Ishikawa (cell line): ENCODE data around the gene MED26.

ENCODE experiments used
- CEBPB ChIP-seq: IDR thresholded peaks from 2 replicates; pipeline ENCODE4 v1.6.1; 2012
- CREB1 ChIP-seq: IDR thresholded peaks from 2 replicates; pipeline ENCODE4 v1.6.1; 2012; ENCODE audit warnings: low read depth
- EGR1 ChIP-seq: IDR thresholded peaks from 2 replicates; pipeline ENCODE4 v1.6.1; 2012
- EP300 ChIP-seq: IDR thresholded peaks from 2 replicates; pipeline ENCODE4 v1.6.1; 2012; ENCODE audit warnings: borderline replicate concordance
- FOXM1 ChIP-seq: IDR thresholded peaks from 2 replicates; pipeline ENCODE4 v1.6.1; 2012; ENCODE audit warnings: low read depth, borderline replicate concordance
- MAX ChIP-seq: IDR thresholded peaks from 2 replicates; pipeline ENCODE4 v1.6.1; 2012
- NFIC ChIP-seq: IDR thresholded peaks from 2 replicates; pipeline ENCODE4 v1.6.1; 2012
- RAD21 ChIP-seq: IDR thresholded peaks from 2 replicates; pipeline ENCODE4 v1.6.1; 2012; ENCODE audit warnings: low read depth
- TAF1 ChIP-seq: IDR thresholded peaks from 2 replicates; pipeline ENCODE4 v1.6.1; 2012; ENCODE audit warnings: low read depth, mild to moderate bottlenecking
- TCF12 ChIP-seq: IDR thresholded peaks from 2 replicates; pipeline ENCODE4 v1.6.1; 2012; ENCODE audit warnings: low read depth
- TEAD4 ChIP-seq: IDR thresholded peaks from 2 replicates; pipeline ENCODE4 v1.6.1; 2012
- USF1 ChIP-seq: IDR thresholded peaks from 2 replicates; pipeline ENCODE4 v1.6.1; 2012
- YY1 ChIP-seq: IDR thresholded peaks from 2 replicates; pipeline ENCODE4 v1.6.1; 2012; ENCODE audit warnings: low read depth
- ZBTB7A ChIP-seq: IDR thresholded peaks from 2 replicates; pipeline ENCODE4 v1.6.1; 2012; ENCODE audit warnings: low read depth
- TF ChIP-seq, protein P1 (sequence below): IDR thresholded peaks from 2 replicates; pipeline ENCODE4 v1.6.1; 2012; ENCODE audit warnings: low read depth, mild to moderate bottlenecking

The MED26 gene

GRCh38 chr19:16645140-16645539 lies 17.1 kb upstream of the MED26 start:
- TF ChIP-seq EGR1 (no peak), USF1 (no peak), EP300 (no peak), TAF1 (no peak), ZBTB7A (no peak), FOXM1 (no peak), RAD21 (no peak), CREB1 (no peak), NFIC (no peak), YY1 (no peak), TCF12 (no peak), MAX (no peak), TEAD4 (no peak), CEBPB (no peak)

GRCh38 chr19:16641695-16642094 lies 13.7 kb upstream of the MED26 start:
- no peak for TF ChIP-seq CREB1
- no peak for TF ChIP-seq EGR1
- TF ChIP-seq USF1, result no peak
- TF ChIP-seq CEBPB, result no peak
- TF ChIP-seq YY1, result no peak
- no peak for TF ChIP-seq NFIC
- TF ChIP-seq TAF1, result no peak
- no peak for TF ChIP-seq FOXM1
- TF ChIP-seq EP300, result no peak
- no peak for TF ChIP-seq TCF12
- TF ChIP-seq RAD21, result no peak

DNA sequence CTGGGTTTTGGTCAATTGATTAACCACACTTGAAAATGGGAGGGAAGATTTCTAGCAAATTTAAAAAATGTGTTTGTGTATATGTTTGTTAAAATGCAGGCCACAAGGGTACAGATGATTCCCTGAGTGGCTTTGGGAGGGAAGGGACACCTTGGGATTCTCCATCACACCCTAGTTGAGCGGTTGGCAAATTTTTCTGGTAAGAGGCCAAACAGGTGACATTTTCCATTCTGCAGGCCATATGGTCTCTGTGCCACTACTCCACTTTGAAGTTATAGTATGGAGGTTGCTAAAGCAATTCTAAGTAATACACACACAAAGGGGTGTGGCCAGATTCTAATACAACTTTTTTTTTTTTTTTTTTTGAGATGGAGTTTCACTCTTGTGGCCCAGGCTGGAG lies 12.9 kb upstream of the MED26 start:
- no peak for TF ChIP-seq NFIC
- no peak for TF ChIP-seq TAF1
- TF ChIP-seq TEAD4, result no peak
- no peak for TF ChIP-seq ZBTB7A
- no peak for TF ChIP-seq FOXM1
- no peak for TF ChIP-seq USF1
- no peak for TF ChIP-seq EP300
- TF ChIP-seq TCF12, result no peak
- no peak for TF ChIP-seq CEBPB
- TF ChIP-seq YY1, result no peak
- TF ChIP-seq, protein P1, sequence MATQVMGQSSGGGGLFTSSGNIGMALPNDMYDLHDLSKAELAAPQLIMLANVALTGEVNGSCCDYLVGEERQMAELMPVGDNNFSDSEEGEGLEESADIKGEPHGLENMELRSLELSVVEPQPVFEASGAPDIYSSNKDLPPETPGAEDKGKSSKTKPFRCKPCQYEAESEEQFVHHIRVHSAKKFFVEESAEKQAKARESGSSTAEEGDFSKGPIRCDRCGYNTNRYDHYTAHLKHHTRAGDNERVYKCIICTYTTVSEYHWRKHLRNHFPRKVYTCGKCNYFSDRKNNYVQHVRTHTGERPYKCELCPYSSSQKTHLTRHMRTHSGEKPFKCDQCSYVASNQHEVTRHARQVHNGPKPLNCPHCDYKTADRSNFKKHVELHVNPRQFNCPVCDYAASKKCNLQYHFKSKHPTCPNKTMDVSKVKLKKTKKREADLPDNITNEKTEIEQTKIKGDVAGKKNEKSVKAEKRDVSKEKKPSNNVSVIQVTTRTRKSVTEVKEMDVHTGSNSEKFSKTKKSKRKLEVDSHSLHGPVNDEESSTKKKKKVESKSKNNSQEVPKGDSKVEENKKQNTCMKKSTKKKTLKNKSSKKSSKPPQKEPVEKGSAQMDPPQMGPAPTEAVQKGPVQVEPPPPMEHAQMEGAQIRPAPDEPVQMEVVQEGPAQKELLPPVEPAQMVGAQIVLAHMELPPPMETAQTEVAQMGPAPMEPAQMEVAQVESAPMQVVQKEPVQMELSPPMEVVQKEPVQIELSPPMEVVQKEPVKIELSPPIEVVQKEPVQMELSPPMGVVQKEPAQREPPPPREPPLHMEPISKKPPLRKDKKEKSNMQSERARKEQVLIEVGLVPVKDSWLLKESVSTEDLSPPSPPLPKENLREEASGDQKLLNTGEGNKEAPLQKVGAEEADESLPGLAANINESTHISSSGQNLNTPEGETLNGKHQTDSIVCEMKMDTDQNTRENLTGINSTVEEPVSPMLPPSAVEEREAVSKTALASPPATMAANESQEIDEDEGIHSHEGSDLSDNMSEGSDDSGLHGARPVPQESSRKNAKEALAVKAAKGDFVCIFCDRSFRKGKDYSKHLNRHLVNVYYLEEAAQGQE, result no peak
- no peak for TF ChIP-seq CREB1
- TF ChIP-seq RAD21, result no peak
- TF ChIP-seq MAX, result no peak
- TF ChIP-seq EGR1, result no peak

DNA sequence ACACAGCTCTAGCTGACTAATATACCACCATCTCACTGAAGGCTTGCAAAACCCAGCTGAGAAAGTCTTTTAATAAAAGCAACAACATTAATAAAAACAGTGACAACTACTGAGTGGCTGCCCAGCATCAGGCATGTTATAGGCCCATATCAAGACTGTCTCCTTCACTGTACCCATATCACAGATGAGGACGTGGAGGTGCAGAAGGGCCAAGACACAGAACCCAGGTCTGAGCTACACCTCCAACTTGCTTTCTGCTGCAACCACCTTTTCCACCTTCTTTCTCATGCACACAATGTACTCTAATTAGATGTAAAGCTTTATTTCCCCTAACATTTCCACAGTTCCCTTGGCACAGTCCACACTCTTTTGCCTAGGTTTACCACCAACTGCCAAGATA lies 10.7 kb upstream of the MED26 start:
- TF ChIP-seq TCF12, result no peak
- TF ChIP-seq CEBPB, result no peak
- no peak for TF ChIP-seq EP300
- TF ChIP-seq TAF1, result no peak
- TF ChIP-seq FOXM1, result no peak
- no peak for TF ChIP-seq YY1
- TF ChIP-seq TEAD4, result no peak
- no peak for TF ChIP-seq MAX
- no peak for TF ChIP-seq RAD21
- TF ChIP-seq, protein P1, result no peak
- no peak for TF ChIP-seq CREB1
- TF ChIP-seq USF1, result no peak
- no peak for TF ChIP-seq NFIC
- no peak for TF ChIP-seq ZBTB7A
- no peak for TF ChIP-seq EGR1

GRCh38 chr19:16637535-16637934 lies 9.5 kb upstream of the MED26 start:
- TF ChIP-seq EP300 (no peak), ZBTB7A (no peak), TCF12 (no peak), YY1 (no peak), MAX (no peak), CREB1 (no peak), FOXM1 (no peak), TAF1 (no peak)
